HCT116 (cell line): Measurements from ENCODE around the gene NFIX. TPM values are rescaled to one million over a fixed set of nuclear protein-coding genes. Genes with fewer than 3 reads are reported as not detected.
A peak's percentile ranks its signal among the peaks of the same experiment; 100 is the strongest.

Source experiments
- ATAC-seq: fragments of 200-7000 bp; cut with Tn5 transposase; 2 replicates; pipeline ENCODE4 v1.9.1; 2020; ENCODE audit warnings: mild to moderate bottlenecking, moderate library complexity
- BruUV-seq: library from RNA; stranded (reverse); fragments of 400-500 nt; replicated peaks from 2 replicates; lab custom pipeline; 2021; lab: Mats Ljungman, UMichigan
- CTCF ChIA-PET: fragments of 300-600 bp; sonication (Branson Sonifier 250); formaldehyde crosslinking; loops from one replicate; lab custom pipeline; 2021; ENCODE audit warnings: antibody characterized with exemption; lab: Charles Lee
- POLR2A ChIA-PET: fragments of 300-600, 350-600 bp; sonication (Branson Sonifier 250); formaldehyde crosslinking; loops from one replicate; lab custom pipeline; 2021; ENCODE audit warnings: antibody characterized with exemption; lab: Charles Lee
- RAD21 ChIA-PET, 2 experiments: fragments of 300-600 bp; sonication (Branson Sonifier 250); formaldehyde crosslinking; loops; one replicate each; lab custom pipeline; 2023; ENCODE audit warnings: low total read pairs in 2 of 2; ENCODE audit not compliant: uncharacterized antibody in 2 of 2, unreplicated experiment in 2 of 2, low non-redundant PET in 1 of 2; lab: Charles Lee
- DNase-seq: peaks from one replicate; pipeline ENCODE4 v3.0.0-alpha.2; 2010; ENCODE audit warnings: low read depth, low spot score
- H2AFZ ChIP-seq: fragments of 200-600 bp; shearing (Covaris generic), sonication (generic); 2 replicates; pipeline ENCODE4 v1.6.1; 2017; ENCODE audit warnings: low read depth, mixed run types, mixed read lengths, antibody characterized with exemption, low read length; ENCODE audit not compliant: poor library complexity, severe bottlenecking
- H3K27ac ChIP-seq: 2 replicates; pipeline ENCODE4 v1.5.1; 2012; ENCODE audit warnings: low read depth, low read length
- H3K27me3 ChIP-seq: fragments of 200-600 bp; sonication (generic); 2 replicates; pipeline ENCODE4 v1.6.1; 2016; ENCODE audit warnings: mixed run types, low read length, mixed read lengths; ENCODE audit not compliant: insufficient read depth
- H3K36me3 ChIP-seq, 2 experiments: fragments of 200-500 bp in 1 of 2; fragments of 200-600 bp in 1 of 2; sonication (Bioruptor generic) in 1 of 2; sonication (generic) in 1 of 2; 2 replicates each; pipeline versions ENCODE4 v1.5.1 to v1.6.1; 2014 to 2016; ENCODE audit warnings: low read length in 2 of 2, inconsistent platforms in 1 of 2, mixed read lengths in 1 of 2, mixed run types in 1 of 2; ENCODE audit not compliant: insufficient read depth in 2 of 2, control insufficient read depth in 1 of 2
- H3K4me1 ChIP-seq, 2 experiments: fragments of 200-600 bp in 1 of 2; sonication (generic) in 1 of 2; 2 replicates each; pipeline versions ENCODE4 v1.5.1 to v1.6.1; 2012 to 2017; ENCODE audit warnings: low read length in 2 of 2, inconsistent platforms in 1 of 2, mild to moderate bottlenecking in 1 of 2, mixed read lengths in 1 of 2, mixed run types in 1 of 2, moderate library complexity in 1 of 2; ENCODE audit not compliant: insufficient read depth in 2 of 2, control insufficient read depth in 1 of 2
- H3K4me2 ChIP-seq: fragments of 200-600 bp; sonication (generic); 2 replicates; pipeline ENCODE4 v1.6.1; 2017; ENCODE audit warnings: mixed run types, low read length, mixed read lengths
- H3K4me3 ChIP-seq, 2 experiments: fragments of 200-600 bp in 1 of 2; sonication (generic) in 1 of 2; replicated peaks in 1 of 2; 2 replicates each; pipeline ENCODE4 v1.5.1; 2011 to 2016; ENCODE audit warnings: low read length in 2 of 2, control low read depth in 1 of 2, low read depth in 1 of 2, mild to moderate bottlenecking in 1 of 2, mixed read lengths in 1 of 2, mixed run types in 1 of 2
- H3K79me2 ChIP-seq: fragments of 200-600 bp; sonication (generic); 2 replicates; pipeline ENCODE4 v1.6.1; 2017; ENCODE audit warnings: mild to moderate bottlenecking, mixed run types, low read length, moderate library complexity, mixed read lengths; ENCODE audit not compliant: insufficient read depth
- H3K9ac ChIP-seq: fragments of 200-600 bp; sonication (generic); 2 replicates; pipeline ENCODE4 v1.6.1; 2016; ENCODE audit warnings: low read length, mixed read lengths
- H3K9me2 ChIP-seq: fragments of 200-600 bp; sonication (generic), shearing (Covaris generic); 2 replicates; pipeline ENCODE4 v1.6.1; 2017; ENCODE audit warnings: mixed run types, mild to moderate bottlenecking, moderate library complexity; ENCODE audit not compliant: insufficient read depth
- H3K9me3 ChIP-seq, 2 experiments: fragments of 200-500 bp in 1 of 2; fragments of 200-600 bp in 1 of 2; sonication (Bioruptor generic) in 1 of 2; sonication (generic) in 1 of 2; 2 replicates each; pipeline ENCODE4 v1.6.1; 2014 to 2017; ENCODE audit warnings: low read length in 2 of 2, mixed read lengths in 2 of 2, inconsistent platforms in 1 of 2, low read depth in 1 of 2, mild to moderate bottlenecking in 1 of 2, mixed run types in 1 of 2, moderate library complexity in 1 of 2; ENCODE audit not compliant: control insufficient read depth in 1 of 2, insufficient read depth in 1 of 2
- H4K20me1 ChIP-seq: fragments of 200-600 bp; sonication (generic), shearing (Covaris generic); 2 replicates; pipeline ENCODE4 v1.6.1; 2017; ENCODE audit warnings: mixed run types, mild to moderate bottlenecking, moderate library complexity; ENCODE audit not compliant: insufficient read depth
- EZH2phosphoT487 ChIP-seq: fragments of 200-600 bp; IDR thresholded peaks from 2 replicates; pipeline ENCODE4 v1.6.1; 2018; ENCODE audit warnings: antibody characterized with exemption, borderline replicate concordance
- FOSL1 ChIP-seq: IDR thresholded peaks from 2 replicates; pipeline ENCODE4 v1.6.1; 2012; ENCODE audit warnings: low read depth
- POLR2AphosphoS5 ChIP-seq: IDR thresholded peaks from 2 replicates; pipeline ENCODE4 v1.6.1; 2011; ENCODE audit warnings: mild to moderate bottlenecking, low read depth, low read length, moderate library complexity
- REST ChIP-seq: IDR thresholded peaks from 2 replicates; pipeline ENCODE4 v1.6.1; 2012; ENCODE audit warnings: low read depth
- TCF7L2 ChIP-seq: IDR thresholded peaks from 2 replicates; pipeline ENCODE4 v1.7.0; 2011; ENCODE audit warnings: borderline replicate concordance, inconsistent platforms; ENCODE audit not compliant: insufficient read depth, insufficient read length; ENCODE audit errors: extremely low read depth
- intact Hi-C: fragments of 100-400 bp; cut with micrococcal nuclease; formaldehyde crosslinking; loops from 2 replicates; pipeline ENCODE4 v1.10.0; 2022
- total RNA-seq: library from RNA; stranded (reverse); gene quantifications from one replicate; pipeline ENCODE4 v1.2.1, GENCODE V29; 2021; ENCODE audit not compliant: unreplicated experiment
- TF ChIP-seq, protein P1 (sequence below): IDR thresholded peaks from 2 replicates; pipeline ENCODE4 v1.6.1; 2012

NFIX gene
- total RNA-seq, 1 experiment from 2014 or later, result 34.8 TPM

GRCh38 chr19:13012690-13013608 lies 17.7 kb downstream of the NFIX start:
- H3K9ac ChIP-seq, result peak overlapping the region; percentile 66
- no peaks in the 10 kb centered on the region; the same call in 1 of the 2 replicates for H4K20me1 ChIP-seq
- H3K79me2 ChIP-seq, result no peaks in the 10 kb centered on the region
- peak overlapping the region; percentile 41; the same call in 1 of the 2 replicates for H3K27ac ChIP-seq
- CTCF ChIA-PET, result interaction anchor here (0.9 to 1.6 kb wide), 3 partner anchors 17 to 48 kb away, joined by 5 to 7 read pairs (median 6); no protein-coding TSS in a partner anchor
- DNase-seq, result no peak
- RAD21 ChIA-PET, result interaction anchor here (0.5 to 1.3 kb wide), 3 partner anchors 43 to 219 kb away, joined by 3 to 4 read pairs (median 3); no protein-coding TSS in a partner anchor
- POLR2A ChIA-PET, result interaction anchor here (1.2 kb wide), 1 partner anchor 13 kb away, joined by 3 read pairs; no protein-coding TSS in a partner anchor
- TF ChIP-seq, protein P1, sequence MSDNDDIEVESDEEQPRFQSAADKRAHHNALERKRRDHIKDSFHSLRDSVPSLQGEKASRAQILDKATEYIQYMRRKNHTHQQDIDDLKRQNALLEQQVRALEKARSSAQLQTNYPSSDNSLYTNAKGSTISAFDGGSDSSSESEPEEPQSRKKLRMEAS, result peak; percentile 89
- TF ChIP-seq FOSL1 (peak; percentile 77), TCF7L2 (peak; percentile 60), EZH2phosphoT487 (no peak), REST (no peak), POLR2AphosphoS5 (no peak)
- BruUV-seq, result no TSS peak
- peak overlapping the region; percentile 67 for H2AFZ ChIP-seq
- H3K36me3 ChIP-seq, result no peaks in the 10 kb centered on the region
- H3K4me3 ChIP-seq, result peak overlapping the region; percentile 28 to 54
- intact Hi-C loops, result no loop called here
- H3K4me1 ChIP-seq, result peaks cover 16 to 23% of the 10 kb centered on the region in 2 experiments
- H3K9me2 ChIP-seq, result no peaks in the 10 kb centered on the region
- H3K4me2 ChIP-seq, result peak overlapping the region; percentile 92
- H3K9me3 ChIP-seq, result no peaks in the 10 kb centered on the region
- H3K27me3 ChIP-seq, result no peaks in the 10 kb centered on the region
- ATAC-seq, result peak; percentile 70
